Measurements from ENCODE around the gene SPINT4.
A peak's percentile ranks its signal among the peaks of the same experiment; 100 is the strongest.
"Not testable (repeated sequence)": the region's sequence is repeated elsewhere in the genome, so short reads cannot be mapped to it uniquely, and the experiment has no call there.

Gene SPINT4

DNA sequence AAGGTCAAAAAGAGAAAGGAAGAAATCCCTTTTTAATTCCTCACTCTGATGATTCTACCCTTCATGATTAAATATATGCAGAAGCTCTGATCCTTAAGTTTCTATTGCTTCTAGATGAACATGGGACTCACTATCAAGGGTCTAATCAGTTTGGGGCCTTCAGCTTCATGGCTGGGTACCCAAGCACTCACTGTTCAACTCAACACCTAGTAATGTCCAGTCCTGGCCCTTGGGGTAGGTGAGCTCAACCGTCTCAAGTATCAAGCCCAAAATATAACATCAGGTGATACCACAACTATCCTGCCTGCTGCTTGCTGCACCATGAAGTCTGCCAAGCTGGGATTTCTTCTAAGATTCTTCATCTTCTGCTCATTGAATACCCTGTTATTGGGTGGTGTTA lies at the start of gene SPINT4:
Gene SPINT4 (plus strand): TSS at position 301 of the 400 bp plus-strand sequence. CDS start 21 bp downstream, at position 322.
- no peak for DNase-seq

DNA sequence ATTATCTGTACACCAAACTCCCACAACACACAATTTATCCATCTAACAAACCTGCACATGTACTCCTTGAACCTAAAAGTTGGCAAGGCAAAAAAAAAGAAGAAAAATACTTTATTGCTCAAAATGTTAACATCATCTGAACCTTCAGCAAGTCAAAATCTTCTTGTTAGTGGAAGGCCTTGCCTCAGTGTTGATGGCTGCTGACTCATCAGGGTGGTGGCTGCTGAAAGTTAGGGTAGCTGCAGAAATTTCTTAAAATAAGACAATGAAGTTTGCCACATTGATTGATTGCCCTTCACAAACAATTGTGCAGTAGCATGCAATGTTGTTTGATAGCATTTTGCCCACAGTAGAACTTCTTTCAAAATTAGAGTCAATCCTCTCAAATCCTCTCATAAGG lies 49.4 kb upstream of the SPINT4 start:
- DNase-seq, result no peak

DNA sequence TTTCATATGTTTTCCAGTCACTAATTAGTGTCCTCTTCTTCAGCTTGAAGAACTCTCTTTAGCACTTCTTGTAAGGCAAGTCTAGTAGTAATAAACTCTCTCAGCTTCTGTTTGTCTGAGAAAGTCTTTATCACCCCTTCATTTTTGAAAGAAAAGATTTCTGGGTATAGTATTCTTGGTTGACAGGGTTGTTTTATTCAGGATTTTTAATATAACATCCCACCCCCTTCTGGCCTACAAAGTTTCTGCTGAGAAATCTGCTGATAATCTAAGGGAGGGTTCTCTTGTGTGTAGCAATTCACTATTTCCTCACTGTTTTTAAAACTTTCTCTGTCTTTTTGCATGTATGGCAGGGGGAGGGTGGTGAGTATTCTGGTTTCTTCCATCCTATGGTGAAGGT lies 42.5 kb upstream of the SPINT4 start:
- DNase-seq, result no peak

DNA sequence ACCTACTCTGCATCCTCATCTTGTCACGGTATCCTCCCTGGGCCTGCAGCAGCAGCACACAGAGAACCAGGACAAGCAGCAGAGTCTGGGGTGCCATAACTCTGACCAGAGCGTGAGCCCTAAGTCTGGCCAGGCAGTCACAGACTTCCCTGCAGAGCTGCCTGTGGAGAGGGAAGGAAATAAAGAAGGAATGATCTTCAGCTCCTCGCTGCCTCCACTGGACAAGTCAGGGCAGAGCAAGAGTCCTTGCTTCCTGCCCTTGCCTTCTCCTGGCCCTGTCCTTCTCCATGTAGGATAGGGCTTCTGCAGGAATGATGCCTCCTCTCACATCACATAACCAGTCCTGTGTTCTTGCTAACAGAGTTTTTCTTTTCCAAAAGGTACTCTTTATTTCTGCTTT lies 36.3 kb upstream of the SPINT4 start:
- DNase-seq, result no peak

DNA sequence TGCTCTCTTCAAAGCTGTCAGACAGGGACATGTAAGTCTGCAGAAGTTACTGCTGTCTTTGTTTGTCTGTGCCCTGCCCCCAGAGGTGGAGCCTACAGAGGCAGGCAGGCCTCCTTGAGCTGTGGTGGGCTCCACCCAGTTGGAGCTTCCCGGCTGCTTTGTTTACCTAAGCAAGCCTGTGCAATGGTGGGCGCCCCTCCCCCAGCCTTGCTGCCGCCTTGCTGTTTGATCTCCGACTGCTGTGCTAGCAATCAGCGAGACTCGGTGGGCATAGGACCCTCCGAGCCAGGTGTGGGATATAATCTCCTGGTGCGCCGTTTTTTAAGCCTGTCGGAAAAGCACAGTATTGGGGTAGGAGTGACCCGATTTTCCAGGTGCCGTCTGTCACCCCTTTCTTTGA lies 28.8 kb upstream of the SPINT4 start:
- not testable (repeated sequence) for DNase-seq

DNA sequence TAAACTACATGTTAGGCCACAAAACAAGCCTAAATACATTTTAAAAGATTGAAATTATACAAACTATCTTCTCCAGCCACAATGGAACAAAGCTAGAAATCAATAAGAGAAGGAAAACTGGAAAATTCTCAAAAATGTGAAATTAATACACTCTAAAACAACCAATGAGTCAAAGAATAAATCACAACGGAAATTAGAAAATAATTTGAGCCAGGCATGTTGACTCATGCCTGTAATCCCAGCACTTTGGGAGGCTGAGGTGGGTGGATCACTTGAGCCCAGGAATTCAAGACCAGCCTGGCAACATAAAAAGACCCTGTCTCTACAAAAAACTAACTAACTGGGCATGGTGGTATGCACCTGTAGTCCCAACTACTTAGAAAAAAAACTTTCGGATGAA lies 26.7 kb upstream of the SPINT4 start:
- DNase-seq, result no peak

DNA sequence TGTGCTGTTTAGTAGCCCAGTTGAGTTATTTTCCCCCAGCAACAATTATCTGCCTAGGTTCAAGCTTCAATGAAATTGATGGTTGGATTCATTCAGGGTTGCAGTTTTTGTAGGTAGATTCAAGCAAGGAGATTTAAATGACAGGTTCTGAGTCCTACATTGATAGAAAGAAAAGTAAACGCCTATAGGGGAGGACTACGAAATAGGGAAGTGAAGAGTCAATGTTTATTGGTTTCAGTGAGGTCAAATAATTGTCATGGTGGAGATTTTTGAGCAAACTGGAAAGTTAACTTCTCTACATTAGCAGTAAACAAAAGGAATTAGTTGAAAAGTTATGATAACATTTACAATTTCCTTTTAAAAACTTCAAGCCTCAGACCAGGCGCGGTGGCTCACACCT lies 21.0 kb upstream of the SPINT4 start:
- no peak for DNase-seq

DNA sequence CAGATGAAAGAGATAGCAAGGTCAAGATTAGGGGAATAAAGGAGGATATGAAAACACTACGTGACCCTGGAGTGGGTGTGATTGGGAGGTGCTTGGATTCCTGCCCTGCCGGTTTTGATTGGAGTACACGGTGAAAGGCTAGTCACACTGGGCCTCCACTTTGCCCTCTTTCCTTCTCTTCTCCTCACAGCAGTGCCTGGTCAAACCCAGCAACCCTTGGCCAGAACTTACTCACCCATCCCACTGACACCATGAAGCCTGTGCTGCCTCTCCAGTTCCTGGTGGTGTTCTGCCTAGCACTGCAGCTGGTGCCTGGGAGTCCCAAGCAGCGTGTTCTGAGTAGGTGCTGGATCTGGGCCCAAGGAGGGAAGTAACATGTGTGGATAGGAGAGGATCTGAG lies 20.3 kb upstream of the SPINT4 start, which contains the start of gene WFDC13:
Gene WFDC13 (plus strand): TSS at position 166 of the 400 bp plus-strand sequence. CDS start 86 bp downstream, at position 252.
- DNase-seq, result no peak

DNA sequence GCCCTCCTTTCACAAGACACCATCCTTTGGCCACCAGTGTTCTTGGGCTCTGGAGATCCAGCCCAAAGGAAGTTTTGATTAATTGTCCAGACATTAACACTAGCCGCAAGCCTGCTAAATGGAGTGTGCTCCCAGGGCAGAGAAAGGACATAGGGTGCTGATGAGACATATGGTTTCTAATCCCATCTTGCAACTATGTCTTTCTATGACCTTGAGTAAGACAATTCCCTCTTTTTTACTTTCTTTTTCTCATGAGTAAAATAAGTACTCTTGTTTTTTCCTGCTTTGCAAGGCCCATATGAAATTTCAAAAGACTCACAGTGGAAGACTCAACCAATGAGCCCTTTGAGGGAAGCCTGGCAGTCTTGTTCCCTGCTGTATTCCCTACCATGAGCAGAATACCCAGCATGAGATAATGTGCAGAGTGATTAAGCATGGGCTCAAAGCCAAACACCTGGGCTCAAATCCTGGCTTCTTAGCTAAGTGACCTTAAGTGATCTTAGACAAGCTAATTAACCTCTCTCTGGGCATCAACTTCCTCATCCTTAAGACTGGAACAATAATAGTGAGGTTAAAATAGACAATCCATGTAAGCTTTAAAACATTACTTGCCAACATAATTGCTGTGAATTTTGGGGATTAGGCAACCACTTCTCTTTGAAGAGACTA lies 17.0 kb upstream of the SPINT4 start, which contains the start of gene WFDC10B:
Gene WFDC10B (minus strand): TSS at position 51 of the 669 bp plus-strand sequence. CDS start 19,027 bp downstream, outside the sequence.
- no peak for DNase-seq

DNA sequence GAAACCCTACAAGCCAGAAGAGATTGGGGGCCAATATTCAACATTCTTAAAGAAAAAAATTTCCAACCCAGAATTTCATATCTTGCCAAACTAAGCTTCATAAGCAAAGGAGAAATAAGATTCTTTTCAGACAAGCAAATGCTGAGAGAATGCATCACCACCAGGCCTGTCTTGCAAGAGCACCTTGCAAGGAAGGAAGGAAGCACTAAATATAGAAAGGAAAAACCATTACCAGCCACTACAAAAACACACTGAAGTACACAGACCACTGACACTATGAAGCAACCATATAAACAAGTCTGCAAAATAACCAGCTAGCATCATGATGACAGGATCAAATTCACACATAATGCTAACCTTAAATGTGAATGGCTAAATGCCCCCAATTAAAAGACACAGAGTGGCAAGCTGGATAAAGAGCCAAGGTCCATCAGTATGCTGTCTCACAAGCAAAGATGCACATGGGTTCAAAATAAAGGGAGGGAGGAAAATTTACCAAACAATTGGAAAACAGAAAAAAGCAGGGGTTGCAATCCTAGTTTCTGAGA lies 5.9 kb upstream of the SPINT4 start:
- DNase-seq, result not testable (repeated sequence)

DNA sequence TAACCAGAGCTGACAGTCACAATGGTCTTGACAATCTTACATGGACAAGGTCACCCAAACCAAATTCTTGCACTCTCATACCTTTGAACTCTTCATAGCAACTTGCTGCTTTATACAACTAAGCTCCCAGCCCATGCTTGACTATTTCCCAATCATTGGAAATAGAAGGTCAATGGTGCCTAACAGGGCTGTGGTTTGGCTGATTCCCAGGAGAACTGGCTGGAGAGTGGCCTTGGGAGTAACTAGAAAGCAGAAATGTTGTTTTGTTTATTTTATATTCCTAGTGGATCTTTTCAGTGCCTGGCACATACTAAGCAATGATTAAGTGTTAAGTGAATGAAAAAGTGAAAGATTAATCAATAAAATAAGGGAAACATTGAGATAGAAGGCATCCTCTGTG lies 3.0 kb downstream of the SPINT4 start:
- no peak for DNase-seq

DNA sequence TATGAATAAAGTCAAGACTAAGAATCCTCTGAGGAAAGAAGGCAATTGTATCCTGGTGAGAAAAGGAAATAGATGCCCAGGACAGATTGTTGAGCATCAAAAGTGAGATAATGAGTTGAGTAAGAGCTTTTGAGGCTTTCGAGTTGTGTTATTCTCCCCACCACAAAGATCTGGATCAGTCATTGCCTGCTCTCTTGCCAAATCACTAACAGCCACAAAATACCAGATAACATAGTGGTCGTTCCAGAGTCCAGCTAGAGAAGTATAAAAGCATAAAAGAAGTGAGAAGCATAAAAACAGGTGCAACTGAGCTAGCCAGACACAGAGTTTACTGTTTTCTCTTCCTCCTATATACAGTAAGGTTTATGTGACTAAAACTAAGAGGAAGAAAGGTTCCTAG lies 4.9 kb downstream of the SPINT4 start:
- DNase-seq, result no peak

DNA sequence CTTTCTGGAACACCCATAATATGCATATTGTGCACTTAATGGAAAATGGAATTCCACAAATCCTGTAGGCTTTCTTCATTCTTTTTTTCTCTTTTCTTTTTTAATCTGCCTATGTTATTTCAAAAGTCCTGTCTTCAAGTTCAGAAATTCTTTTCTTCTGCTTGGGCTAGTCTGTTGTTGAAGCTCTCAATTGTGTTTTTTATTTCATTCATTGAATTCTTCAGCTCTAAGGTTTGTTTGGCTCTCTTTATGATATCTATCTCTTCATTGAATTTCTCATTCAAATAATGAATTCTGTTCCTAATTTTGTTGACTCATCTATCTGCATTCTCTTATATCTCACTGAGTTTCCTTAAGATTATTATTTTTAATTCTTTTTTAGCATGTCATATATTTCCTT lies 10.1 kb downstream of the SPINT4 start:
- no peak for DNase-seq

DNA sequence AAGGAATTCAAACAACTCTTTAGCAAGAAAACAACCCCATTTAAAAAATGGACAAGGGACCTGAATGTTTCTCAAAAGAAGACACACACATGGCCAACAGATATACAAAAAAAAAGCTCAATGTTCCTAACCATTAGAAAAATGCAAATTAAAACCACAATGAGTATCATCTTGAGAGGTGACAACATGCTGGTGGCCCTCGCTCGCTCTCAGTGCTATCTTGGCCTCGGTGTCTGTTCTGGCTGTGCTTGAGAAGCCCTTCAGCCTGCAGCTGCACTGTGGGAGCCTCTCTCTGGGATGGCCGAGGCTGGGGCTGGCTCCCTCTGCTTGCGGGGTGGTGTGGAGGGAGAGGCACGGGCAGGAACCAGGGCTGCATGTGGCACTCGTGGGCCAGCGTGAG lies 13.4 kb downstream of the SPINT4 start:
- DNase-seq, result no peak

DNA sequence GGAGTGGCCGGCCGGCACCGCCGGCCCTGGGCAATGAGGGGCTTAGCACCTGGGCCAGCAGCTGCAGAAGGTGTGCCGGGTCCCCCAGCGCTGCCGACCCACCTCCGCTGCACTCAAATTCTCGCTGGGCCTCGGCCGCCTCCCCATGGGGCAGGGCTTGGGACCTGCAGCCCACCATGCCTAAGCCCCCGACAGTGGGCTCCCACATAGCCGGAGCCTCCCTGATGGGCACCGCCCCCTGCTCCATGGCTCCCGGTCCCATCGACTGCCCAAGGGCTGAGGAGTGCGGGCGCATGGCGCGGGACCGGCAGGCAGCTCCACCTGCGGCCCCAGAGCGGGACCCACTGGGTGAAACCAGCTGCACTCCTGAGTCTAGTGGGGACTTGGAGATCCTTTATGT lies 13.8 kb downstream of the SPINT4 start:
- no peak for DNase-seq

DNA sequence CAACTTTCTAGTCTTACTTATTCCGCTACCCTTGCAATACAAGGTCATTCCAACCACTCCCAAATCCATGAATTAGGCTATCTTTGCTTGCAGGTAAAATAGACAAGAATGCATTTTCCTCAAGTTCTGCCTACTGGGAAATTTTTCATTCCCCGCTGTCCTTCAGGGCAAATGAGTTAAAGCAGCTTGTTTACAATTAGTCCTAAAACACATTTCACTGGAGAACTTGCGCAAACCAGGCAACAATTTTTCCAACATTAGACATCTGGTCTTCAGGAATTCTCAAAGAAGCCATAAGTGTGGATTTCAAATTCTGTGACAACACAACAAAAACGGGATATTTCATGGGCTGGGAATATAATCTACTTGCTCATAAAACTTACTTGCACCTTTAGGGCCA lies 20.4 kb downstream of the SPINT4 start:
- DNase-seq, result no peak

DNA sequence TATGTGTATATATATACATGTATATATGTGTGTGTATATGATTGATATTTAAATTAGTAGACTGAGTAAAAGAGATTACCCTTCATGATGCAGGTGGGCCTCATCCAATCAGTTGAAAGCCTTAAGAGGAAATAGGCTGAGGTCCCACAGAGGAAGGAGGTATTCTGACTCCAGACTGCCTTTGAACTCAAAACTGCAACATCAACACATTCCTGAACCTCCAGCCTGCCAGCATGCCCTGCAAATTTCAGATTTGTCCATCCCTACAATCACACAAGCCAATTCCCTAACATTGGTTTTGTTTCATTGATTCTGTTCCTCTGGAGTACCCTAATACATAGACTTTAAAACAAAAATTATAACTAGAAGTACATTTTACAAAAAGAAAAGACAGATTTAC lies 22.9 kb downstream of the SPINT4 start:
- DNase-seq, result no peak

DNA sequence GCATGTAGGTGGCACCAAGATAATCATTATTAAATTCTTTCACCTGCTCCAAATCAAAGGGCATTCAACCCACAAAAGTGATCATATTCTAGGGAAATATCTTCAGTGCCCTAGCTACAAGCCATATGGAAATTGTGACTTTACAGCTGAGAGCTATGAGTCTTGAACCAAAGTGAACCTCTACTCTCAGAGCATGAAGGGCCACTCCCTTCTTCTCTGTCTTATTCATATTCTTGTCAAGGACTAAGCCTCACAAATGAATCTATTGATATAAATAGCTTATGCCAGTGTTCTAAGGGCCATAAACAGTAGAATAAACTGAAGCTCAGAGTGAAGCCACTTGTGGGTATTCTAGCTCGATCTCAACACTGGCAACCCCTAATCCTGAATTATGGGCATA lies 29.6 kb downstream of the SPINT4 start:
- DNase-seq, result no peak

DNA sequence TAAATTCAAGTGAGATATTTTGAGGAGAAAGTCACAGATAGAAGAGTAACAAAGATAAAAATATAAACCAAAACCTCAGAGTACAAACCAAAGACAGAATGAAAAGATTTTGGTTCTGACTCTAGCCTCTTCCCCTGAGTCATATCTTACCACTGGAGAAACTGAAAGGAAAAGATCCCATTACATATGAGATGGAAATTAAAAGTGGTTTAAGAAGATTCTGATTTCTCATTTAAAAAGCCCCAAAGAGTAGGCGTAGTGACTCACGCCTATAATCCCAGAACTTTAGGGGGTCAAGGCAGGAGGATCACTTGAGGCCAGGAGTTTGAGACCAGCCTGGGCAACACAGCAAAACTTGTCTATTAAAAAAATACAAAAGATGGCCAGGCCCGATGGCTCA lies 30.6 kb downstream of the SPINT4 start:
- DNase-seq, result peak; percentile 61

DNA sequence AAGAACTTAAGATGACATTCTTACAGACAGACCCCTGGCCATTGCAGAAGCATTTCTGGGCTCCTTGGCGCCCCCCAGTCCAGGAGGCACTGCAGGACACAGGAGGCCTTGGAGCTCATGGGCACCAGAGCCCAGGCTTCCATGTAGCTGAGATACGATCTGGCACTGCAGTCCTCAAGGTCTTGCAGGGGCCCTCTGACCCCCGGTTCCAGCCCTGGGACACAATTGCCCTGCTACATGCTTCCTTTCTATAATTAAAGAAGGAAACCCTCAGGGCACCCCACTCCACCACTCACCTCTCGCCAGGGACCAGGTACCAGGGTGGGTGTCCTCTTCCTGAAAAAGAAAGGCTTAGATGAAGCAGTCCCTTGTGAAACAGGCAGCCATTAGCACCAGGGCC lies 35.9 kb downstream of the SPINT4 start:
- no peak for DNase-seq

DNA sequence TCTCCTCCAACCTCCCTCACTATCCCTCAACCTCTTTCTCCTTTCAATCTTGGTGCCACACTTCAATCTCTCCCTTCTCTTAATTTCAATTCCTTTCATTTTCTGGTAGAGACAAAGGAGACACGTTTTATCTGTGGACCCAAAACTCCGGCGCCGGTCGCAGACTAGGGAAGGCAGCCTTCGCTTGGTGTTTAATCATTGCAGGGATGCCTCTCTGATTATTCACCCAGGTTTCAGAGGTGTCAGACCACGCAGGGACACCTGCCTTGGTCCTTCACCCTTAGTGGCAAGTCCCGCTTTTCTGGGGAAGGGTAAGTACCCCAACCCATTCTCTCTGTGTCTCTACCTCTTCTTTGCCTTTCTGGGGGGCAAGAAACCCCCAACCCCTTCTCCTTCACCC lies 37.8 kb downstream of the SPINT4 start:
- peak; percentile 28 for DNase-seq

DNA sequence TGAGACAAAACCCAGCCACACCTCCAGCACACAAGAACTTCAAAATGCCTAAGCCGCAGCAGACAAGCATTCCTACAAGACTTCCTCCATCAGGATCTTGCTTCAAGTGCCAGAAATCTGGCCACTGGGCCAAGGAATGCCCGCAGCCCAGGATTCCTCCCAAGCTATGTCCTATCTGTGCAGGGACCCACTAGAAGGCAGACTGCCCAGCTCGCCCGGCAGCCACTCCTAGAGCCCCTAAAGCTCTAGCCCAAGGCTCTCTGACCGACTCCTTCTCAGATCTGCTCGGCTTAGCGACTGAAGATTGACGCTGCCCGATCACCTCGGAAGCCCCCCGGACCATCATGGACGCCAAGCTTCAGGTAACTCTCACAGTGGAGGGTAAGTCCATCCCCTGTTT lies 39.8 kb downstream of the SPINT4 start:
- DNase-seq, result not testable (repeated sequence)

DNA sequence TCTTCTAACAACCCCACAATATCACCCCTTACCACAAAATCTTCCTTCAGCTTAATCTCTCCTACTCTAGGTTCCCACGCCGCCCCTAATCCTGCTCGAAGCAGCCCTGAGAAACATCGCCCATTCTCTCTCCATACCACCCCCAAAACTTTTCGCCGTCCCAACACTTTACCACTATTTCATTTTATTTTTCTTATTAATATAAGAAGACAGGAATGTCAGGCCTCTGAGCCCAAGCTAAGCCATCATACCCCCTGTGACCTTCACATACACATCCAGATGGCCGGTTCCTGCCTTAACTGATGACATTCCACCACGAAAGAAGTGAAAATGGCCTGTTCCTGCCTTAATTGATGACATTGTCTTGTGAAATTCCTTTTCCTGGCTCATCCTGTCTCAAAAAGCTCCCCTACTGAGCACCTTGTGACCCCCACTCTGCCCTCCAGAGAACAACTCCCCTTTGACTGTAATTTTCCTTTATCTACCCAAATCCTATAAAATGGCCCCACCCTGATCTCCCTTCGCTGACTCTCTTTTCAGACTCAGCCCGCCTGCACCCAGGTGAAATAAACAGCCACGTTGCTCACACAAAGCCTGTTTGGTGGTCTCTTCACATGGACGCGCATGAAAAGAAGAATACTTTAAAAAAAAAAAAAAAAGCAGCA lies 42.6 kb downstream of the SPINT4 start:
- DNase-seq, result not testable (repeated sequence)

DNA sequence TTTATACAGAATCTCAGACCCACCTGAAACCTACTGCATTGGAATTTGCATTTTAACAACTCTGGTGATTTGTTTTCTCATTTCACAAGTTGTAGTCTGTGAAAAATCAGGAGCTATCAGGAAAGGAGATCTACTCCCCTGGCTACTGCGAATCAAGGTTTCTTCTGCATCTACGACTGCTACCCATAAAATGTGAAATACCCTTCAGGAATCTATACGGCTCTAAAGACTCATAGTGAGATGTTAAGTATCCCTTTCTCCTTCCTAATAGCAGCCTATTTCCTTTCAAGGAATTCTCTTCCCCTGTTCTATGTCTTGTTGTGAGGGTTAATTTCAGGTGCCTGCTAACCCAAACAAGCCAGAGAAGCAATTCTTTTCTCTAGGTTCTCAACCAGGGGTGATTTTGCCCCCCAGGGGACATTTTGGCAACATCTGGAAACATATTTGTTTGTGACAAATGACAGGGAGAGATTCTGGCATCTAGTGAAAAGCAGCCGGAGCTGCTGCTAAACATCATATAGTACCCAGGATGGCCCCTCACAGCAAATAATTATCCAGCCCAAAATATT lies 43.2 kb downstream of the SPINT4 start:
- DNase-seq, result no peak
